Large intestine (tissue), 3 donors: Measurements from ENCODE around the gene KNDC1. TPM values are rescaled to one million over a fixed set of nuclear protein-coding genes. Genes with fewer than 3 reads are reported as not detected.
A peak's percentile ranks its signal among the peaks of the same experiment; 100 is the strongest.

Source experiments
- DNase-seq, 2 donors: peaks; one replicate each; pipeline versions ENCODE4 v3.0.0 to v3.0.0-alpha.2; 2013
- H3K27ac ChIP-seq: one replicate; pipeline ENCODE4 v1.5.1; 2013; ENCODE audit warnings: low read length
- H3K27me3 ChIP-seq: 2 replicates; pipeline ENCODE4 v1.6.1; 2013; ENCODE audit warnings: low read length; ENCODE audit not compliant: control insufficient read depth, insufficient read depth
- H3K36me3 ChIP-seq: 2 replicates; pipeline ENCODE4 v1.6.1; 2013; ENCODE audit warnings: low read length; ENCODE audit not compliant: control insufficient read depth, insufficient read depth
- H3K4me1 ChIP-seq: one replicate; pipeline ENCODE4 v1.6.1; 2013; ENCODE audit warnings: low read length; ENCODE audit not compliant: control insufficient read depth, insufficient read depth
- H3K4me3 ChIP-seq: one replicate; pipeline ENCODE4 v1.5.1; 2013; ENCODE audit warnings: low read length
- H3K9me3 ChIP-seq: one replicate; pipeline ENCODE4 v1.6.1; 2013; ENCODE audit warnings: mild to moderate bottlenecking, low read depth, low read length, moderate library complexity; ENCODE audit not compliant: control insufficient read depth
- WGBS: methylation state at CpG from one replicate; pipeline ENCODE4 v1.1.5; 2013; ENCODE audit warnings: low lambda C conversion rate; ENCODE audit not compliant: insufficient coverage; 5-methylcytosine and 5-hydroxymethylcytosine counted together
- polyA plus RNA-seq: library from polyadenylated mRNA; unstranded; fragments of 120-200 nt; gene quantifications from one replicate; pipeline ENCODE4 v1.2.1, GENCODE V29; 2013

The KNDC1 gene
- polyA plus RNA-seq, 1 donor = 18.8 TPM

GRCh38 chr10:133156674-133157579 is 3.1 kb upstream of the KNDC1 start:
- peaks cover 5% of the 10 kb centered on the region for H3K27me3 ChIP-seq
- H3K4me1 ChIP-seq = peaks cover 22% of the 10 kb centered on the region
- no peak overlapping the region for H3K4me3 ChIP-seq

GRCh38 chr10:133157662-133158436 is 2.2 kb upstream of the KNDC1 start:
- WGBS = no CpG with 5 or more reads among the region's 34 CpGs
- peaks cover 28% of the 10 kb centered on the region for H3K4me1 ChIP-seq

More at GRCh38 chr10:133156674-133157579, 3.1 kb upstream of the KNDC1 start:
- Histone ChIP-seq H3K9me3 (peaks cover 4% of the 10 kb centered on the region), H3K27ac (no peak overlapping the region), H3K36me3 (no peaks in the 10 kb centered on the region)
- 77% methylated on average over 6 of the region's 24 CpGs for WGBS
- no peak for DNase-seq

GRCh38 chr10:133158437-133158755 is 1.6 kb upstream of the KNDC1 start:
- peak overlapping the region; percentile 89 for H3K27ac ChIP-seq

More at GRCh38 chr10:133157662-133158436, 2.2 kb upstream of the KNDC1 start:
- peaks cover 7% of the 10 kb centered on the region for H3K36me3 ChIP-seq
- DNase-seq = no peak
- H3K9me3 ChIP-seq = peaks cover 4% of the 10 kb centered on the region
- no peak overlapping the region for H3K4me3 ChIP-seq
- H3K27me3 ChIP-seq = peaks cover 5% of the 10 kb centered on the region
- H3K27ac ChIP-seq = peak overlapping the region; percentile 89

GRCh38 chr10:133158756-133159610 is 1.0 kb upstream of the KNDC1 start:
- Histone ChIP-seq H3K27ac (peak overlapping the region; percentile 89), H3K4me1 (peaks cover 28% of the 10 kb centered on the region), H3K36me3 (peaks cover 7% of the 10 kb centered on the region), H3K27me3 (peaks cover 5% of the 10 kb centered on the region), H3K9me3 (peaks cover 4% of the 10 kb centered on the region), H3K4me3 (peak overlapping the region; percentile 30)
- 0% methylated on average over 1 of the region's 23 CpGs for WGBS
- peak; percentile 91 to 95 for DNase-seq

More at GRCh38 chr10:133158437-133158755, 1.6 kb upstream of the KNDC1 start:
- Histone ChIP-seq H3K9me3 (peaks cover 4% of the 10 kb centered on the region), H3K4me1 (peaks cover 28% of the 10 kb centered on the region), H3K36me3 (peaks cover 7% of the 10 kb centered on the region), H3K27me3 (peaks cover 5% of the 10 kb centered on the region), H3K4me3 (peak overlapping the region; percentile 17)
- no peak for DNase-seq
- WGBS = no CpG with 5 or more reads among the region's 12 CpGs

- H3K36me3 ChIP-seq = peaks cover 7% of the 10 kb centered on the region
- DNase-seq = no peak
- H3K9me3 ChIP-seq = peaks cover 4% of the 10 kb centered on the region
- H3K27me3 ChIP-seq = peaks cover 5% of the 10 kb centered on the region
- peak overlapping the region; percentile 30 for H3K4me3 ChIP-seq
- no CpG with 5 or more reads among the region's 18 CpGs for WGBS
- H3K27ac ChIP-seq = peak overlapping the region; percentile 89
- peaks cover 28% of the 10 kb centered on the region for H3K4me1 ChIP-seq
These were observed 439 bp upstream of the KNDC1 start for GRCh38 chr10:133159611-133159949.

- peaks cover 7% of the 10 kb centered on the region for H3K36me3 ChIP-seq
- DNase-seq = peak in 1 of 2 donors; percentile 41
- peaks cover 5% of the 10 kb centered on the region for H3K27me3 ChIP-seq
- H3K4me3 ChIP-seq = peak overlapping the region; percentile 79
- WGBS = no CpG with 5 or more reads among the region's 29 CpGs
- H3K4me1 ChIP-seq = peaks cover 28% of the 10 kb centered on the region
- peaks cover 4% of the 10 kb centered on the region for H3K9me3 ChIP-seq
- peak overlapping the region; percentile 76 for H3K27ac ChIP-seq
These were observed 930 bp downstream of the KNDC1 start for GRCh38 chr10:133160826-133161471.

GRCh38 chr10:133161486-133162109 is 1.6 kb downstream of the KNDC1 start:
- Histone ChIP-seq H3K36me3 (peaks cover 7% of the 10 kb centered on the region), H3K27me3 (peaks cover 5% of the 10 kb centered on the region), H3K4me1 (peaks cover 28% of the 10 kb centered on the region), H3K9me3 (peaks cover 4% of the 10 kb centered on the region), H3K27ac (peak overlapping the region; percentile 76), H3K4me3 (peak overlapping the region; percentile 79)
- no CpG with 5 or more reads among the region's 33 CpGs for WGBS
- peak in 1 of 2 donors; percentile 28 for DNase-seq

GRCh38 chr10:133162178-133162909 is 2.3 kb downstream of the KNDC1 start:
- peak in 1 of 2 donors; percentile 22 for DNase-seq
- Histone ChIP-seq H3K4me1 (peaks cover 28% of the 10 kb centered on the region), H3K9me3 (no peaks in the 10 kb centered on the region), H3K4me3 (no peak overlapping the region), H3K36me3 (peaks cover 10% of the 10 kb centered on the region), H3K27ac (no peak overlapping the region), H3K27me3 (peaks cover 5% of the 10 kb centered on the region)
- no CpG with 5 or more reads among the region's 22 CpGs for WGBS
